OCI-LY1 (cell line): ENCODE results near the gene SLC35A3.

Experiments
- H2AFZ ChIP-seq: fragments of 200-600 bp; sonication (generic), shearing (Covaris generic); 2 replicates; pipeline ENCODE4 v1.6.0; 2014; ENCODE audit warnings: antibody characterized with exemption, mild to moderate bottlenecking, low read length
- H3F3A ChIP-seq: fragments of 200-600 bp; sonication (generic), shearing (Covaris generic); 2 replicates; pipeline ENCODE4 v1.6.0; 2014; ENCODE audit warnings: mild to moderate bottlenecking, antibody characterized with exemption, low read length, moderate library complexity; ENCODE audit not compliant: insufficient read depth
- H3K27ac ChIP-seq: fragments of 200-600 bp; sonication (generic); 2 replicates; pipeline ENCODE4 v1.5.1; 2014; ENCODE audit warnings: low read length, mixed run types, mild to moderate bottlenecking, low read depth; ENCODE audit not compliant: poor library complexity, severe bottlenecking
- H3K27me3 ChIP-seq: fragments of 200-600 bp; sonication (generic); 2 replicates; pipeline ENCODE4 v1.6.0; 2014; ENCODE audit warnings: antibody characterized with exemption, mild to moderate bottlenecking, low read length, moderate library complexity; ENCODE audit not compliant: insufficient read depth
- H3K36me3 ChIP-seq: fragments of 200-600 bp; sonication (generic); 2 replicates; pipeline ENCODE4 v1.6.1; 2014; ENCODE audit warnings: mild to moderate bottlenecking, antibody characterized with exemption, low read length, moderate library complexity, mixed read lengths; ENCODE audit not compliant: insufficient read depth
- H3K4me1 ChIP-seq: fragments of 200-600 bp; sonication (generic); 2 replicates; pipeline ENCODE4 v1.5.1; 2014; ENCODE audit warnings: mild to moderate bottlenecking, low read length, moderate library complexity; ENCODE audit not compliant: insufficient read depth, severe bottlenecking
- H3K4me2 ChIP-seq: fragments of 200-600 bp; sonication (generic), shearing (Covaris generic); 2 replicates; pipeline ENCODE4 v1.6.1; 2014; ENCODE audit warnings: low read length
- H3K4me3 ChIP-seq: fragments of 200-600 bp; sonication (generic); 2 replicates; pipeline ENCODE4 v1.5.1; 2014; ENCODE audit warnings: low read length, low read depth, mild to moderate bottlenecking, mixed read lengths; ENCODE audit not compliant: poor library complexity, severe bottlenecking
- H3K79me2 ChIP-seq: fragments of 200-600 bp; shearing (Covaris generic); 2 replicates; pipeline ENCODE4 v1.6.1; 2016; ENCODE audit warnings: mixed run types, low read length, mixed read lengths; ENCODE audit not compliant: insufficient read depth
- H3K9ac ChIP-seq: fragments of 200-600 bp; sonication (generic), shearing (Covaris generic); 2 replicates; pipeline ENCODE4 v1.6.1; 2014; ENCODE audit warnings: mild to moderate bottlenecking, low read length, mixed read lengths
- H3K9me2 ChIP-seq: fragments of 200-600 bp; sonication (generic), shearing (Covaris generic); 2 replicates; pipeline ENCODE4 v1.6.1; 2014; ENCODE audit warnings: low read depth, mild to moderate bottlenecking, low read length, mixed read lengths
- H3K9me3 ChIP-seq: fragments of 200-600 bp; shearing (Covaris generic); 2 replicates; pipeline ENCODE4 v1.6.1; 2014; ENCODE audit warnings: low read length, mixed read lengths
- H4K20me1 ChIP-seq: fragments of 200-600 bp; sonication (generic), shearing (Covaris generic); 2 replicates; pipeline ENCODE4 v1.6.0; 2016; ENCODE audit warnings: mild to moderate bottlenecking, low read length; ENCODE audit not compliant: insufficient read depth
- EZH2 ChIP-seq: fragments of 200-600 bp; sonication (generic), shearing (Covaris generic); IDR thresholded peaks from 2 replicates; pipeline ENCODE4 v1.8.0; 2017; ENCODE audit warnings: borderline replicate concordance, mixed run types, mild to moderate bottlenecking, antibody characterized with exemption, low read length, moderate library complexity, mixed read lengths
- TF ChIP-seq, protein P1 (sequence below): fragments of 200-600 bp; sonication (generic), shearing (Covaris generic); IDR thresholded peaks from 2 replicates; pipeline ENCODE4 v1.5.1; 2017; ENCODE audit warnings: mild to moderate bottlenecking, antibody characterized with exemption, low read length, moderate library complexity, mixed read lengths

The SLC35A3 gene

DNA sequence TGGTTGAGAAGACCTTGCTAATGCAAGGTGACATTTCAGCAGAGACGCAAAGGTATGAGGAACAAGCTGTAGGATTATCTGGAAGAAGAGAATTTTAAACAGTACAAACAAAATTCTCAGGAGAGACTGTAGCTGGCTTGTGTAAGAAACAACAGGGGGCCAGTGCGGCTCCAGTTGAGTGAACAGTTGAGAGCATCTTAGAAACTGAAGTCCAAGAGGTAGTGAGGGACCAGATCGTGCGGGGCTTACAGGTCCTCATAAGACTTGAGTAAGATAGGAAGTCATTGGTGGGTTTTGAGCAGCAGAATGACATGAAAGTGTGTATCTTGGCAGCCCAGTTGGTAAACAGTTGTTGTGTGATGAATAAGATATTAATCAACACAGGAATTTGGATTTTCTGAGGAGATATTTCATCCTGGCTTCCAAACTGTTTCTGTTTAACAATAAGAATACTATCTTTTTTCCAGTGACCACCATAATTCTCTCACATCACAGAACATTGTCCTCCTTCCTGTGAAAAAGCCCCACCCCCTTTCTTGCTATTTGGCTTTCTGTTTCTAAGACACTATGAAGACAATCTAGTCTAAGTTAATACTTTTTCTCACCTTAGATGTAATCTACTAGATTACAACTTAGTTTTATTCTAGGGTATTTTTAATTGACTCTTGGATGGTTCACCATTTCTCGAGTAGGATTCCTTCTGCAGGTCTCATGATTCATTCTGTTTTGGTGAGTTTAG lies 100.6 kb downstream of the SLC35A3 start:
- Histone ChIP-seq H3K79me2 (no peaks in the 10 kb centered on the region), H3K9me2 (no peaks in the 10 kb centered on the region), H3K4me2 (no peak overlapping the region), H4K20me1 (no peaks in the 10 kb centered on the region), H3K36me3 (peaks cover 79% of the 10 kb centered on the region), H3K9me3 (no peaks in the 10 kb centered on the region), H3K27ac (no peak overlapping the region), H3K9ac (no peak overlapping the region), H3K4me1 (peaks cover 8% of the 10 kb centered on the region), H2AFZ (no peak overlapping the region), H3K27me3 (no peaks in the 10 kb centered on the region), H3F3A (no peaks in the 10 kb centered on the region), H3K4me3 (no peak overlapping the region)
- TF ChIP-seq, protein P1, sequence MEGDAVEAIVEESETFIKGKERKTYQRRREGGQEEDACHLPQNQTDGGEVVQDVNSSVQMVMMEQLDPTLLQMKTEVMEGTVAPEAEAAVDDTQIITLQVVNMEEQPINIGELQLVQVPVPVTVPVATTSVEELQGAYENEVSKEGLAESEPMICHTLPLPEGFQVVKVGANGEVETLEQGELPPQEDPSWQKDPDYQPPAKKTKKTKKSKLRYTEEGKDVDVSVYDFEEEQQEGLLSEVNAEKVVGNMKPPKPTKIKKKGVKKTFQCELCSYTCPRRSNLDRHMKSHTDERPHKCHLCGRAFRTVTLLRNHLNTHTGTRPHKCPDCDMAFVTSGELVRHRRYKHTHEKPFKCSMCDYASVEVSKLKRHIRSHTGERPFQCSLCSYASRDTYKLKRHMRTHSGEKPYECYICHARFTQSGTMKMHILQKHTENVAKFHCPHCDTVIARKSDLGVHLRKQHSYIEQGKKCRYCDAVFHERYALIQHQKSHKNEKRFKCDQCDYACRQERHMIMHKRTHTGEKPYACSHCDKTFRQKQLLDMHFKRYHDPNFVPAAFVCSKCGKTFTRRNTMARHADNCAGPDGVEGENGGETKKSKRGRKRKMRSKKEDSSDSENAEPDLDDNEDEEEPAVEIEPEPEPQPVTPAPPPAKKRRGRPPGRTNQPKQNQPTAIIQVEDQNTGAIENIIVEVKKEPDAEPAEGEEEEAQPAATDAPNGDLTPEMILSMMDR = no peak
- TF ChIP-seq EZH2 = no peak

DNA sequence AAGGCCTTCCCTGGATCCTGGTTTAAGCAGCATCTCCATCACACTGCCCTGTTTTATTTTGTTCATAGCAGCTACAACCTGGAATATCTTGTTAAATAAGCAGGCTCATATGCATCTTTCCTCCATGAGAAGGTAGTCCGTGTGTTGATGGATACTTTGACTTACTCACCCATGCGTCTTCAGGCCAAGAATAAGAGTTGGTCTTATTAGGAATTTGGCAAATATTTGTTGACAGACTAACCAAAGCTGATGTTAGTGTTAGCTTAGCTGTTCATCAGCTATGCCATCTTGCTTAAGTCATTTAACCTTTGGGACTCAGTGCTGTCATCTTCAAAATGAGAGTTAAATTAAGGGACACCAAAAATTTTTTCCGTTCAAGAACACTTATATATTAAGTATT lies 103.7 kb downstream of the SLC35A3 start:
- Histone ChIP-seq H3K27me3 (no peaks in the 10 kb centered on the region), H3K36me3 (peaks cover 81% of the 10 kb centered on the region), H3K4me1 (no peaks in the 10 kb centered on the region), H3K9ac (no peak overlapping the region), H3K27ac (no peak overlapping the region), H2AFZ (no peak overlapping the region), H3F3A (no peaks in the 10 kb centered on the region), H3K9me2 (no peaks in the 10 kb centered on the region), H3K9me3 (no peaks in the 10 kb centered on the region), H3K4me3 (no peak overlapping the region), H4K20me1 (no peaks in the 10 kb centered on the region), H3K79me2 (no peaks in the 10 kb centered on the region), H3K4me2 (no peak overlapping the region)
- TF ChIP-seq, protein P1 = no peak
- TF ChIP-seq EZH2 = no peak

DNA sequence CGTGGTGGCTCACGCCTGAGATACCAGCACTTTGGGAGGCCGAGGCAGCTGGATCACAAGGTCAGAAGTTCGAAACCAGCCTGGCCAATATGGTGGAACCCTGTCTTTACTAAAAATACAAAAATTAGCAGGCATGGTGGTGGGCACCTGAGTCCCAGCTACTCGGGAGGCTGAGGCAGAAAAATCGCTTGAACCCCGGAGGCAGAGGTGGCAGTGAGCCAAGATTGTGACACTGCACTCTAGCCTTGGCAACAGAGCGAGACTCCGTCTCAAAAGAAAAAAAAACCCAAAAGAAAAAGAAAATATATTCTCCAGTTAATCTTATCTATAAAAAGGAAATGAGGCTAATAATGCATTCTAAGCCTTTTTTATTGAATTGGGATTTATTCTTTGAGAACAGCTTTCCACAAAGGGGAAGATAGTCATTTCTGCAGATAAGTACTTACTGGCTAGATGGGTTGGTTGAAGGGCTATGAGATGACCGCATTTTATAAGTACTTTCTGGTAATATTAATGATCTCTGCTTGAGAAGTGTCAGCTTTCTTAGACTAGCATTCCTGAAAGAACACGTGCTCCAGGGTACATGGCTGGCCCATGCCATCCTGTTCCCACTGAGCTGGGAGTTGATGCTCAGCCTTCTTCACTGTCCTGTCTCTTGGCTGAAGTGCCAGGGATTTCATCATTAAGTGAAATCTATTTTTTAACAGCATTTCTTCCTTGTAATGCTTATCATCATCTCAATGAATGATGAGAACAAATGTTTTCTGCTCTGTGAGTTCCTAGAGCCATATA lies 105.0 kb downstream of the SLC35A3 start:
- no peaks in the 10 kb centered on the region for H3K9me3 ChIP-seq
- H3K4me2 ChIP-seq = no peak overlapping the region
- H3K4me3 ChIP-seq = no peak overlapping the region
- H2AFZ ChIP-seq = no peak overlapping the region
- no peak overlapping the region for H3K9ac ChIP-seq
- no peak overlapping the region for H3K27ac ChIP-seq
- no peaks in the 10 kb centered on the region for H3K27me3 ChIP-seq
- no peaks in the 10 kb centered on the region for H3F3A ChIP-seq
- no peaks in the 10 kb centered on the region for H3K79me2 ChIP-seq
- H3K9me2 ChIP-seq = no peaks in the 10 kb centered on the region
- TF ChIP-seq, protein P1 = no peak
- TF ChIP-seq EZH2 = no peak
- H3K36me3 ChIP-seq = peaks cover 82% of the 10 kb centered on the region
- no peaks in the 10 kb centered on the region for H4K20me1 ChIP-seq
- H3K4me1 ChIP-seq = no peaks in the 10 kb centered on the region
